Transverse colon (tissue), 4 donors: ENCODE data around the gene MARCKSL1.
"Not testable (repeated sequence)": the region's sequence is repeated elsewhere in the genome, so short reads cannot be mapped to it uniquely, and the experiment has no call there.

ENCODE experiments used
- CTCF ChIP-seq, 5 experiments: fragments of 200-600 bp in 3 of 5; fragments of 450-650 bp in 2 of 5; sonication (generic) in 3 of 5; IDR thresholded peaks; 1 replicate in 2 of 5; 2 replicates in 3 of 5; pipeline ENCODE4 v1.5.1; 2016 to 2017; ENCODE audit warnings: antibody characterized with exemption in 5 of 5, inconsistent platforms in 3 of 5, mild to moderate bottlenecking in 2 of 5, moderate library complexity in 1 of 5
- EP300 ChIP-seq: sonication (generic); formaldehyde crosslinking; IDR thresholded peaks from one replicate; pipeline ENCODE4 v1.6.1; 2017; ENCODE audit warnings: antibody characterized with exemption, low read depth
- POLR2A ChIP-seq: fragments of 450-650 bp; IDR thresholded peaks from one replicate; pipeline ENCODE4 v1.6.1; 2016; ENCODE audit warnings: antibody characterized with exemption, mild to moderate bottlenecking, moderate library complexity
- POLR2AphosphoS5 ChIP-seq, 3 donors: sonication (generic); formaldehyde crosslinking; IDR thresholded peaks; one replicate each; pipeline ENCODE4 v1.6.1; 2016; ENCODE audit warnings: antibody characterized with exemption in 3 of 3

- not testable (repeated sequence) for TF ChIP-seq POLR2AphosphoS5 (IDR thresholded peaks at IDR 0.05); POLR2A; CTCF (IDR thresholded peaks at IDR 0.05); EP300
These were observed 37.8 kb downstream of the MARCKSL1 start for GRCh38 chr1:32298211-32298610.
